ENCODE results near the gene ACTL7A.
A peak's percentile ranks its signal among the peaks of the same experiment; 100 is the strongest.

The ACTL7A gene

GRCh38 chr9:108852079-108852478, 10.0 kb upstream of the ACTL7A start:
- Mint-ChIP-seq H3K27ac (peak overlapping the region; percentile 30), H3K4me3 (no peak overlapping the region), H3K4me1 (peaks cover 41% of the 10 kb centered on the region), H3K27me3 (ENCODE audit: low read depth, poor library complexity) (no peaks in the 10 kb centered on the region), H3K36me3 (ENCODE audit: low read depth) (no peaks in the 10 kb centered on the region), H3K9me3 (no peaks in the 10 kb centered on the region)
- no peak for TF ChIP-seq CTCF (IDR thresholded peaks at IDR 0.05)
- peak; percentile 12 for DNase-seq

- Mint-ChIP-seq H3K27ac (no peak overlapping the region), H3K4me3 (no peak overlapping the region), H3K4me1 (peaks cover 41% of the 10 kb centered on the region), H3K9me3 (no peaks in the 10 kb centered on the region), H3K27me3 (ENCODE audit: low read depth, poor library complexity) (peaks cover 3% of the 10 kb centered on the region), H3K36me3 (ENCODE audit: low read depth) (no peaks in the 10 kb centered on the region)
- no peak for DNase-seq
- TF ChIP-seq CTCF (IDR thresholded peaks at IDR 0.05), result no peak
These were observed 8.0 kb upstream of the ACTL7A start for GRCh38 chr9:108854094-108854493.

- H3K36me3 Mint-ChIP-seq (ENCODE audit: low read depth), result no peaks in the 10 kb centered on the region
- H3K27me3 Mint-ChIP-seq (ENCODE audit: low read depth, poor library complexity), result peaks cover 3% of the 10 kb centered on the region
- H3K4me1 Mint-ChIP-seq, result peaks cover 37% of the 10 kb centered on the region
- H3K9me3 Mint-ChIP-seq, result no peaks in the 10 kb centered on the region
- no peak overlapping the region for H3K4me3 Mint-ChIP-seq
- no peak overlapping the region for H3K27ac Mint-ChIP-seq
- no peak for TF ChIP-seq CTCF (IDR thresholded peaks at IDR 0.05)
- no peak for DNase-seq
These were observed 7.2 kb upstream of the ACTL7A start for GRCh38 chr9:108854641-108855528.

- H3K27ac Mint-ChIP-seq, result no peak overlapping the region
- no peak overlapping the region for H3K4me3 Mint-ChIP-seq
These were observed 6.6 kb upstream of the ACTL7A start for GRCh38 chr9:108855529-108855886.

GRCh38 chr9:108855888-108856287, 6.2 kb upstream of the ACTL7A start, which contains the start of gene ACTL7B:
Gene ACTL7B (minus strand): TSS chr9:108855986. CDS start chr9:108855930, 56 bp downstream.
- Mint-ChIP-seq H3K36me3 (ENCODE audit: low read depth) (no peaks in the 10 kb centered on the region), H3K27me3 (ENCODE audit: low read depth, poor library complexity) (peaks cover 3% of the 10 kb centered on the region), H3K9me3 (no peaks in the 10 kb centered on the region), H3K4me3 (no peak within 1 kb of the TSS), H3K27ac (no peak within 1 kb of the TSS), H3K4me1 (peaks cover 32% of the 10 kb centered on the region)
- no peak for DNase-seq
- no peak for TF ChIP-seq CTCF (IDR thresholded peaks at IDR 0.05)

More at GRCh38 chr9:108855529-108855886, 6.6 kb upstream of the ACTL7A start:
- H3K4me1 Mint-ChIP-seq, result peaks cover 32% of the 10 kb centered on the region
- no peak for DNase-seq
- H3K27me3 Mint-ChIP-seq (ENCODE audit: low read depth, poor library complexity), result peaks cover 3% of the 10 kb centered on the region
- H3K9me3 Mint-ChIP-seq, result no peaks in the 10 kb centered on the region
- no peaks in the 10 kb centered on the region for H3K36me3 Mint-ChIP-seq (ENCODE audit: low read depth)
- no peak for TF ChIP-seq CTCF (IDR thresholded peaks at IDR 0.05)

GRCh38 chr9:108857572-108857971, 4.5 kb upstream of the ACTL7A start:
- H3K27me3 Mint-ChIP-seq (ENCODE audit: low read depth, poor library complexity), result peaks cover 3% of the 10 kb centered on the region
- no peaks in the 10 kb centered on the region for H3K36me3 Mint-ChIP-seq (ENCODE audit: low read depth)
- no peaks in the 10 kb centered on the region for H3K9me3 Mint-ChIP-seq
- no peak for TF ChIP-seq CTCF (IDR thresholded peaks at IDR 0.05)
- no peak overlapping the region for H3K4me3 Mint-ChIP-seq
- peaks cover 16% of the 10 kb centered on the region for H3K4me1 Mint-ChIP-seq
- H3K27ac Mint-ChIP-seq, result no peak overlapping the region
- no peak for DNase-seq
